ENCODE data around the gene TRPM4.
"Not testable (repeated sequence)": the region's sequence is repeated elsewhere in the genome, so short reads cannot be mapped to it uniquely, and the experiment has no call there.

Gene TRPM4

GRCh38 chr19:49205114-49205513 lies 47.5 kb downstream of the TRPM4 start:
- TF ChIP-seq CTCF (IDR thresholded peaks at IDR 0.05; ENCODE audit: low read depth, low read length) = no peak
- in situ Hi-C loops (cut with HindIII; ENCODE audit: low sequenced_read_pairs) = no loop called here
- DNase-seq (ENCODE audit: low read depth, low spot score) = no peak
- H3K4me3 ChIP-seq (ENCODE audit: low read depth, low read length) = no peak overlapping the region

GRCh38 chr19:49209502-49209901 lies 51.9 kb downstream of the TRPM4 start:
- H3K4me3 ChIP-seq (ENCODE audit: low read depth, low read length); in situ Hi-C loops (cut with HindIII; ENCODE audit: low sequenced_read_pairs); DNase-seq (ENCODE audit: low read depth, low spot score): not testable (repeated sequence)

- peak; percentile 30 for DNase-seq (ENCODE audit: low read depth, low spot score)
Measured at GRCh38 chr19:49210108-49210900, 52.7 kb downstream of the TRPM4 start.

GRCh38 chr19:49210901-49211451 lies 53.4 kb downstream of the TRPM4 start:
- no peak for DNase-seq (ENCODE audit: low read depth, low spot score)
- in situ Hi-C loops (cut with HindIII; ENCODE audit: low sequenced_read_pairs) = no loop called here
- H3K4me3 ChIP-seq (ENCODE audit: low read depth, low read length) = peak overlapping the region; percentile 17
- no peak for TF ChIP-seq CTCF (IDR thresholded peaks at IDR 0.05; ENCODE audit: low read depth, low read length)

More at GRCh38 chr19:49210108-49210900, 52.7 kb downstream of the TRPM4 start:
- peak overlapping the region; percentile 17 for H3K4me3 ChIP-seq (ENCODE audit: low read depth, low read length)
- in situ Hi-C loops (cut with HindIII; ENCODE audit: low sequenced_read_pairs) = no loop called here
- peak; percentile 13 for TF ChIP-seq CTCF (IDR thresholded peaks at IDR 0.05; ENCODE audit: low read depth, low read length)

- TF ChIP-seq CTCF (IDR thresholded peaks at IDR 0.05; ENCODE audit: low read depth, low read length) = no peak
- in situ Hi-C loops (cut with HindIII; ENCODE audit: low sequenced_read_pairs) = no loop called here
- H3K4me3 ChIP-seq (ENCODE audit: low read depth, low read length) = no peak overlapping the region
- DNase-seq (ENCODE audit: low read depth, low spot score) = no peak
Measured at GRCh38 chr19:49212016-49212701, 54.6 kb downstream of the TRPM4 start.

GRCh38 chr19:49213791-49214190 lies 56.2 kb downstream of the TRPM4 start:
- in situ Hi-C loops (cut with HindIII; ENCODE audit: low sequenced_read_pairs) = no loop called here
- no peak for DNase-seq (ENCODE audit: low read depth, low spot score)
- no peak overlapping the region for H3K4me3 ChIP-seq (ENCODE audit: low read depth, low read length)
- no peak for TF ChIP-seq CTCF (IDR thresholded peaks at IDR 0.05; ENCODE audit: low read depth, low read length)

- no peak overlapping the region for H3K4me3 ChIP-seq (ENCODE audit: low read depth, low read length)
- TF ChIP-seq CTCF (IDR thresholded peaks at IDR 0.05; ENCODE audit: low read depth, low read length) = no peak
- in situ Hi-C loops (cut with HindIII; ENCODE audit: low sequenced_read_pairs) = no loop called here
- no peak for DNase-seq (ENCODE audit: low read depth, low spot score)
Measured at GRCh38 chr19:49214701-49215100, 57.1 kb downstream of the TRPM4 start.
